GM12873 (cell line): Measurements from ENCODE around the gene DCDC1.

Source experiments
- CTCF ChIP-seq: IDR thresholded peaks from 2 replicates; pipeline ENCODE4 v1.5.1; 2012; ENCODE audit warnings: low read depth, mild to moderate bottlenecking, moderate library complexity, low read length, control low read depth; ENCODE audit not compliant: insufficient read depth; ENCODE audit errors: missing control alignments

Gene DCDC1

GRCh38 chr11:31139479-31139878 lies 230.1 kb downstream of the DCDC1 start:
- TF ChIP-seq CTCF = no peak

DNA sequence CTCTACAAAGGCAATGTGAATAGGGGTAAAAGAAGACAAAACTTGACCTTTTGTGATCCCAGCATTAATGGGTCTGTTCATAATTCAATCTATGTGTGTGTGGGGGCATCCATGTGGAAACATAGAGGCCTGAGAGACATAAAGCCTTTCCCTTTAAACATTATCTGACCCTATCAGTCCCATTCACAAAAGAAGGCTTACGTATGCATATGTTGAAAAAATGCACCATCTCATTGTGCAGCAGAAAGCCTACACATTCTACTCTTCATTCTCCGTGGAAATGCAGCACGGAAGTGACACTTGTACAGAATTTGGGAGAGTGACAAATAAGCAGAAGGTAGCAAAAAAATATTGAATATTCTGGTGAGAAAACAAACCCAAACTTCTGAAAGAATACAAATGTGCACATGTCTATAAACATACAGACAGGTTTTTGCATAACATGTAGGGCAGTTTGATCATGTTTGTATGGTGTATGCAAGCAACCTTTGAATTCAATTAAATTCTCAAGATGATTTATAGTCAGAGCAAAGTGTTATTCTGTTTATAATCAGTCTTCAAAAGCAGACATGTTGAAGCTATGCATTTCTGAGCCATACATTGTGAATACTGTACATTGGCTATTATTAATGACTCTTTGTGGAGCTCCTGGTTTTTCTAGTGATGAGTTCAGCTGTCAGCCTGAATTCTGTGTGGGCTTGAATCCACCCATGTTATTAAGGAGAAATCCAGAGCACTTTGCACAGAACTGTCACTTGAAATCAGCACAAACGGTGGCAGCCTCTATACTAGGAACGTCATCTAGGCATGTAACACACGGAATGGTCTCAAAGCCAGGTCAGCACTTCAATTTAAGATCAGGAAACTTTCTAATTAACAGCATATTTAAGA lies 236.8 kb downstream of the DCDC1 start:
- TF ChIP-seq CTCF = no peak

DNA sequence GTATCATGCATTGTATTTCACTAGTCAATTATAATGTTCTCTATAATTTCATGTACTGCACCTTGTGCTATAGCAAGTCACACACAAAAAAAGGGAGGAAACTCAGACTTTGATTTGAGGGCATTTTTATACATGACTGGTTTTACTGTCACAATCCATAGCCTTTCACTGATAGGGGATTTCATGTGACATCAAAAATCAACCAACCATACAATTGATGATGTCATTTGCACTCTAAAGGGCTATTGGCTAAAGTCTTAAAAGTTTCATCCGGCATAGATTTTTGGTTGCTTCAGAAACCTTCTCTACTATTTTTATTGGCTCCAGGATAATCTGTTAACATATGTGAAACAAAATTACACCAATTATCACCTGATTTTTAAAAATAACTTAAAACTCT lies 237.8 kb downstream of the DCDC1 start:
- TF ChIP-seq CTCF = no peak

DNA sequence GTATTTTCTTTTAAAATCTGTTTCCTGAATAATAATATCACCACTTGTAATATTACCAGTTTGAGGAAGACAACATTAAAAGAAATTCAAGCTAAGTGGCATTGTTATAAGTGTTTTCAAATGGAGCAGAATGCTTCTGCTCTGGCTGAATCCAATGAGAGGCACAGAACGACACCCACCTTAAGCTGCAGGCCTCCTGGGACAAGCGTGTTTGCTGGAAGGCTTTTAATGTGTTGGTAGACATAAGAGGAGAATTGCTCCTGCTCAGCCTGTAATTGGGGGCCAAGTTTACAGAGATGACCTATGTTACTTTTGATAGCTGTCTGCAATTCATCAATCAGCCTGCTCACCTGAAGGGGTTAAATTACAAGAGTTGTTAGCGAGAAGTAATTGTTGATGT lies 242.2 kb downstream of the DCDC1 start:
- TF ChIP-seq CTCF = no peak

DNA sequence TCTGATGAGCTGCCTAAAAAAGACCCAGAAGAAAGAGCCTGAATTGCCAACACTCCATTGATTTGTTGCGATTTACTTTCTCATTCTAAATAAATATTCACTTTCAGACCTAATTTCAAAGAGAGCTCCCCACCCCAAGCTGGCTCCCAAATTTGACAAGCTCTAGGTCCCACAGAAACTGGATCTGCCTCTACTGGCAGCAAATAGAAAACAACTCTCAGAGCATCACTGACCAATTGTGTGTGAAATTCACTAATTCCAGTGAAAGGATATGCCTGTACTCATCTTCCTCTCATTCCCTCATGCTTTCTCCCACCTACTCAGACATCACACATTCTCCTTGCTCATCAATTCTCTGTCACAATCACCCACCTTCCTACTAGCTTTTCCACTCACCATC lies 249.1 kb downstream of the DCDC1 start:
- TF ChIP-seq CTCF = no peak

DNA sequence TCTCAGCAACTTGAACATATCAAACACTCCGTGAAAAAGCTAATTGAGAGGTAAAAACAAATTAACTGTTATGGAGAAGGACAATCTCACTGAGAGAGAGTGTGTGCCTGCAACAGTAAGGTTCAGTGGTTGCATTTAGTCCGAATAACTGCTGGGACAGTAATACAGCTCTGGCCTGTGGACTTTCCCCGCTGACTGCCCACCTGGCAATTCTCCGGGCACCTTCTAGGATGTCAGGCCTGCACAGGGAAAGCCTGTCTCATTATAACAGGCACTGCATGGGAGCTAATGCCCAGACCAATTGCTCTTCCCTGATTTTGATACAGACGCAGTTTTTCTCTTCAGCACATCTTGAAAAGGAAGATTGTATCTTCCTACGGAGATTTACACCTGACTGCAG lies 251.0 kb downstream of the DCDC1 start:
- TF ChIP-seq CTCF = no peak

GRCh38 chr11:31117038-31117437 lies 252.5 kb downstream of the DCDC1 start:
- TF ChIP-seq CTCF = no peak

GRCh38 chr11:31114442-31114841 lies 255.1 kb downstream of the DCDC1 start:
- TF ChIP-seq CTCF = no peak
